Testis (tissue), 3 donors: ENCODE data around the gene LPP. TPM values are rescaled to one million over a fixed set of nuclear protein-coding genes. Genes with fewer than 3 reads are reported as not detected.

Source experiments
- DNase-seq: peaks from one replicate; pipeline ENCODE4 v3.0.0-alpha.2; 2019
- H3K27ac ChIP-seq, 2 donors: fragments of 200-600 bp; sonication (generic); one replicate each; pipeline ENCODE4 v1.5.1; 2019
- H3K27me3 ChIP-seq: fragments of 200-600 bp; sonication (generic); one replicate; pipeline ENCODE4 v1.5.1; 2019
- H3K36me3 ChIP-seq: fragments of 200-600 bp; sonication (generic); one replicate; pipeline ENCODE4 v1.5.1; 2017; ENCODE audit warnings: low read depth; ENCODE audit errors: missing control alignments
- H3K4me1 ChIP-seq: fragments of 200-600 bp; sonication (generic); one replicate; pipeline ENCODE4 v1.5.1; 2019
- H3K4me3 ChIP-seq, 2 donors: fragments of 200-600 bp; sonication (generic); one replicate each; pipeline ENCODE4 v1.5.1; 2017 to 2019
- H3K9me3 ChIP-seq: fragments of 200-600 bp; sonication (generic); one replicate; pipeline ENCODE4 v1.5.1; 2017
- CTCF ChIP-seq, 3 experiments: fragments of 450-650 bp in 2 of 3; fragments of 200-600 bp in 1 of 3; sonication (generic) in 1 of 3; IDR thresholded peaks; one replicate each; pipeline ENCODE4 v1.5.1; 2016 to 2019; ENCODE audit warnings: antibody characterized with exemption in 3 of 3, mild to moderate bottlenecking in 2 of 3, moderate library complexity in 1 of 3
- POLR2A ChIP-seq: fragments of 450-650 bp; IDR thresholded peaks from one replicate; pipeline ENCODE4 v1.6.1; 2017; ENCODE audit warnings: antibody characterized with exemption, mild to moderate bottlenecking, moderate library complexity
- WGBS, 2 donors: methylation state at CpG; one replicate each; pipeline ENCODE4 v1.1.5; 2018; 5-methylcytosine and 5-hydroxymethylcytosine counted together
- intact Hi-C: fragments of 100-400 bp; cut with DNase I; formaldehyde crosslinking; loops from one replicate; pipeline ENCODE4 v1.15.1; 2023; ENCODE audit warnings: low total_unique reads
- polyA plus RNA-seq: library from polyadenylated mRNA; stranded (reverse); fragments of 350-450 nt; fragmentation: Illumina TruSeq; extraction: RNeasy Lipid Tissue Mini Kit (QIAGEN cat#74804); gene quantifications from one replicate; pipeline ENCODE4 v1.2.3, GENCODE V29; 2014; ENCODE audit warnings: low read depth, low replicate concordance; ENCODE audit not compliant: insufficient read depth
- total RNA-seq, 2 donors: library from RNA; depleted of rRNA; stranded (reverse); fragments of >200 nt; gene quantifications; one replicate each; pipeline ENCODE4 v1.2.3, GENCODE V29; 2016

The LPP gene
- total and polyA plus RNA-seq, 3 donors from 2014 or later = 89.9 to 135 (median 132) TPM

GRCh38 chr3:188584162-188584529 is 430.2 kb downstream of the LPP start:
- intact Hi-C loops = no loop called here
- H3K27ac ChIP-seq = peak overlapping the region in 1 of 2 donors; percentile 23

DNA sequence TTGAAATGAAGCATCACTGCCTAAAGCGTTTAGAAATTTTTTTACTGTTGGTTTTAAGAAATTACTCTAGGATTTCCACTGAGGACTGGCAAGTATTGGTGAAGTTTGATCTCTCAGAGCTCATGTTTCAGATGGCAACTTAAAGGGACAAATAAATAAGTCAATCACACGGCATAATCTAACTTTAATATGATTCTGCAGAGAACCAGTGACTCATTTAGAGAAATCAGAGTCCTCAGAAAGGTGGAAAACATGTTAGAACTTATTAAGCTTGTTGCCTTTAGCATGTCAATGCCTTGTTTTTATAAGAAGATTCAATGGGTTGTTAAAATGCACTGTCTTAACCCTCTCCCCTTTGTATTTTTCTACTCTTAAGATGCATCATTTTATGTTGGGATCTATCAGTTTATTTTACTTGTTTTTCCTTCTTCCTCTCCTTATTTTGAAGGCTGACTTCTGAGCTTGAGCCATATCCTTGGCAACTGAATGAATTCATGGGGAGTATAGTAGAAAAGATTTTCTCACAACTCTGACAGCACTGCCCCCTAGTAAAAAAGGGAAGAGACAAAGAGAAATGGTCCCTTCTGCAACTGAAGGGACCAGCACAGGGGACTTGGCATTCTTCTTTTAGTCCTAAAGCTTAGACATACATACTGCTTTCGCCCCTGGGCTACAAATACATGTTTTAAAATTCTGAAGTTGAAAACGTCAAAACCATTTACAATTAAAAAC is 431.2 kb downstream of the LPP start:
- intact Hi-C loops = no loop called here
- WGBS, 2 donors = 58 to 76% methylated on average over 4 of the region's 4 CpGs
- no peak for TF ChIP-seq POLR2A
- no peak for TF ChIP-seq CTCF (IDR thresholded peaks at IDR 0.05)
- no peaks in the 10 kb centered on the region for H3K4me1 ChIP-seq
- peak overlapping the region in 1 of 2 donors; percentile 2 for H3K27ac ChIP-seq
- no peak for DNase-seq
- H3K36me3 ChIP-seq = no peaks in the 10 kb centered on the region
- H3K27me3 ChIP-seq = no peaks in the 10 kb centered on the region
- H3K4me3 ChIP-seq = no peak overlapping the region
- H3K9me3 ChIP-seq = no peaks in the 10 kb centered on the region

More at GRCh38 chr3:188584162-188584529, 430.2 kb downstream of the LPP start:
- WGBS, 2 donors = 50 to 60% methylated on average over 4 of the region's 4 CpGs
- Histone ChIP-seq H3K9me3 (no peaks in the 10 kb centered on the region), H3K4me3 (no peak overlapping the region), H3K36me3 (no peaks in the 10 kb centered on the region), H3K27me3 (no peaks in the 10 kb centered on the region), H3K4me1 (no peaks in the 10 kb centered on the region)
- no peak for DNase-seq
- no peak for TF ChIP-seq POLR2A
- no peak for TF ChIP-seq CTCF (IDR thresholded peaks at IDR 0.05)

DNA sequence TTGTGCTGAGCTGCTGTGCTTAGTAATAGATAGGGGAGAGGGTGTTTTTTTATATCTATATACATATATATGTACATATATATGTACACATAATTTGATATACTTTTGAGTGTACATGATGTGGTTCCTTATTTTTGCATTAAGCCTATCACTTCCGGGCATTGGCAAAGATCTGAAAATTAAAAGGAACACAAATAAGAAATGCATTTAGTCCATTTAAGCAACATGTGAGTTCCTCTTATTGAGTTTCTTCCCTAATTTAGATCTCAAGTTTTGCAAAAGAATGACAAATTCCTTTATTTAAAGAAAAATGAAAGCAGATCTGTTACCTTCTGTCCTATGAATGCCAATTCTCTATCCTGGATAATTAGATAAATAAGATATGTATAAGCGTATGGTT is 435.1 kb downstream of the LPP start:
- Histone ChIP-seq H3K4me1 (peaks cover 3% of the 10 kb centered on the region), H3K9me3 (no peaks in the 10 kb centered on the region), H3K36me3 (no peaks in the 10 kb centered on the region), H3K27ac (no peak overlapping the region), H3K4me3 (no peak overlapping the region), H3K27me3 (no peaks in the 10 kb centered on the region)
- 90 to 91% methylated on average over 2 of the region's 2 CpGs for WGBS, 2 donors
- DNase-seq = no peak
- TF ChIP-seq POLR2A (no peak), CTCF (IDR thresholded peaks at IDR 0.05) (no peak)
- intact Hi-C loops = no loop called here

DNA sequence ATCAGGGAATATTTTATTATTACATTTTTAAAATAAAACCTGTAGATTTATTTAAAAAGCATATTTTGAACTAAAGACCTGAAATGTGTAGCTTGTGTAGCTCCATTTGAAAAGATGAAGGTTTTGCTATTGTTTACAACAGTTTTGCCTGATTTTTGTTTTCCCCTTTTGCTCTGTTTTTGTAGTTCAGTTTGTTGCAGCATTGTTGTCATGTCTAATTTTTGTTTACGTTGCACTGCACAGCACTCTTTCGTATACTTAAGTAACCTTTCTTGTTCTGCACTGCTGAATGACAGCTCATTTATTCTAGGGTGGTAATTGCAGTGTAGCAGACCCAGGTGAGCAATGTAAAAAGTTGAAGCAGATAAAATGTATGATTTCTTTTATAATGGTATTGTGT is 435.8 kb downstream of the LPP start:
- H3K4me3 ChIP-seq = no peak overlapping the region
- H3K27ac ChIP-seq = no peak overlapping the region
- DNase-seq = no peak
- peaks cover 4% of the 10 kb centered on the region for H3K4me1 ChIP-seq
- no peak for TF ChIP-seq CTCF (IDR thresholded peaks at IDR 0.05)
- no peak for TF ChIP-seq POLR2A
- no peaks in the 10 kb centered on the region for H3K9me3 ChIP-seq
- H3K36me3 ChIP-seq = no peaks in the 10 kb centered on the region
- no peaks in the 10 kb centered on the region for H3K27me3 ChIP-seq
- 78 to 97% methylated on average over 2 of the region's 2 CpGs for WGBS, 2 donors
- intact Hi-C loops = no loop called here

DNA sequence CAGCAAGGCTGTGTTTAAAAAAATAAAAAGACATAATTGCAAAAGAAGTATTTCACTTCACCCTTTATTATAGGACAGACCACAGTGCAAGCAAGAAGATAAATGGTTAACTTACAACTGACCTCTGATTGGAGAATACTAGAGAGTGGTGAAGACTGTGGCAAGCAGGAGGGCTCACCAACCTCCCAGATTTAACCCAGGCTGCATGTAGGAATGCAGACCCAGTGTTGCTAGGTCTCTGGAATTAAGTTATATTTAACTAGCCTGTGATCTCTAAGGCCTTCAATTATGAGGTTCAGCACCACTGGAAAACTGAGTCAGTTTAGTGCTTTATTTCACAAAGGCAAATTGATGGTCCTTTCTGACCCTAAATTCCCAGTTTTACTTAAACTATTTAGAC is 436.6 kb downstream of the LPP start:
- DNase-seq = no peak
- Histone ChIP-seq H3K36me3 (no peaks in the 10 kb centered on the region), H3K27ac (no peak overlapping the region), H3K27me3 (no peaks in the 10 kb centered on the region), H3K4me1 (peaks cover 4% of the 10 kb centered on the region), H3K4me3 (no peak overlapping the region), H3K9me3 (no peaks in the 10 kb centered on the region)
- intact Hi-C loops = no loop called here
- no peak for TF ChIP-seq CTCF (IDR thresholded peaks at IDR 0.05)
